Measurements from ENCODE around the gene HAUS1.

DNA sequence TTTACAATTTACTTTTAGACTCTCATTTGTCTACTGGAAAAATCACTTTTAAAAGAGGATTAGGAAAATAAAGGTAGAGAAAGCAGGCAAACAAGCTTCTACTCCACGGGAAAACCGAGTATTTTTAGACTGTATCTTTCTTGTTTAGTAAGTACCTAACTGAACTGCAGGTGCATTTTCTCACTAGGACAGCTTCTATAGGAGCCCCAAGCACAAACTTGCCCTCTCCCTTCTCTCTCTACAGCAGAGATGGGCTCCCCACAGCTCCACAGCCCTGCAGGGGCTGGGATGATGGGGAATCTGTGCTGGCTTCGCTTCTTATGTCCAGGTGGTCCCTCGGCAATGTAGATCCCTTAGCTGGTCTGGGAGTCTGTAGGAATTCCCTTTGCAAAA is 48.4 kb upstream of the HAUS1 start:
- TF ChIP-seq, protein P1, sequence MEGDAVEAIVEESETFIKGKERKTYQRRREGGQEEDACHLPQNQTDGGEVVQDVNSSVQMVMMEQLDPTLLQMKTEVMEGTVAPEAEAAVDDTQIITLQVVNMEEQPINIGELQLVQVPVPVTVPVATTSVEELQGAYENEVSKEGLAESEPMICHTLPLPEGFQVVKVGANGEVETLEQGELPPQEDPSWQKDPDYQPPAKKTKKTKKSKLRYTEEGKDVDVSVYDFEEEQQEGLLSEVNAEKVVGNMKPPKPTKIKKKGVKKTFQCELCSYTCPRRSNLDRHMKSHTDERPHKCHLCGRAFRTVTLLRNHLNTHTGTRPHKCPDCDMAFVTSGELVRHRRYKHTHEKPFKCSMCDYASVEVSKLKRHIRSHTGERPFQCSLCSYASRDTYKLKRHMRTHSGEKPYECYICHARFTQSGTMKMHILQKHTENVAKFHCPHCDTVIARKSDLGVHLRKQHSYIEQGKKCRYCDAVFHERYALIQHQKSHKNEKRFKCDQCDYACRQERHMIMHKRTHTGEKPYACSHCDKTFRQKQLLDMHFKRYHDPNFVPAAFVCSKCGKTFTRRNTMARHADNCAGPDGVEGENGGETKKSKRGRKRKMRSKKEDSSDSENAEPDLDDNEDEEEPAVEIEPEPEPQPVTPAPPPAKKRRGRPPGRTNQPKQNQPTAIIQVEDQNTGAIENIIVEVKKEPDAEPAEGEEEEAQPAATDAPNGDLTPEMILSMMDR (IDR thresholded peaks at IDR 0.05), result no peak
- TF ChIP-seq POLR2A (IDR thresholded peaks at IDR 0.05), result no peak
- no peak for TF ChIP-seq POLR2AphosphoS5 (IDR thresholded peaks at IDR 0.05)
